NCI-H524 (cell line): ENCODE results near the gene CCDC33.
A peak's percentile ranks its signal among the peaks of the same experiment; 100 is the strongest.

ENCODE experiments used
- DNase-seq, 2 experiments: peaks; one replicate each; lab custom pipeline; 2025; lab: John Stamatoyannopoulos, UW

The CCDC33 gene

DNA sequence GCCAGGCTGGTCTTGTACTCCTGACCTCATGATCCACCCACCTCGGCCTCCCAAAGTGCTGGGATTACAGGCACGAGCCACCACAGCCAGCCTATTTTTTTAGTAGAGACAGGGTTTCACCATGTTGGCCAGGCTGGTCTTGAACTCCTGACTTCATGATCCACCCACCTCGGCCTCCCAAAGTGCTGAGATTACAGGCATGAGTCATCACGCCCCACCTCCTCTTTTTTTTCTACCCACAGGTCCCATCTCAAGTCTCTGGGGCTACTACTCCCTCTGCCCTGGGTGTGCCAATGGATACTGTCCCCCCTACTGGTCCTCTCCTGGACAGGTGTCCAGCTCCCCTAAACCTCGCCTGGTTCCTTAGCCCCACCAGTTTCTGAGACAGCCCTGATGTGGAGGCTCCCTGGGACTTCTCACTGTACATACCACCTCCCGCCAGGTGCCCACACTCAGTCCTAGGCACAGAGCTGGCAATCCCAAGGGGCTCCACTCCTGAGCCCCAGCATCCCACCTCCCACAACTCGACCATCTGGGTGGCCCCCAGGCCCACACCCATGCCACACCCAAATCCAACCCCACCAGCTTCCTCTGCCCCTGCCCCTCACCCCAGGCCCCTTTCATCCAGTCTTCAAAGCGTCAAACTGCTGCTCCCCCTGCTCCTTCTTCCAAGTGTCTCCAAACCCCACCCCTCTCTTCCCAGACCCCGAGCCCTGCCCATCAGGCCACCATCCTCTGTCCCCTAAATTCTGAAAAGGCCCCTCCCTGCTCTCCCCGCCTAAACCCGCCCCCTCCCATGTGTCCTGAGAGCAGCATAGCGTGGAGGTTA lies 144.4 kb downstream of the CCDC33 start:
- DNase-seq: no peak

GRCh38 chr15:74381190-74381453 lies 145.0 kb downstream of the CCDC33 start:
- no peak for DNase-seq

GRCh38 chr15:74381481-74381880 lies 145.4 kb downstream of the CCDC33 start:
- DNase-seq: no peak

GRCh38 chr15:74382004-74382816 lies 146.1 kb downstream of the CCDC33 start:
- DNase-seq: peak; percentile 36 to 83

DNA sequence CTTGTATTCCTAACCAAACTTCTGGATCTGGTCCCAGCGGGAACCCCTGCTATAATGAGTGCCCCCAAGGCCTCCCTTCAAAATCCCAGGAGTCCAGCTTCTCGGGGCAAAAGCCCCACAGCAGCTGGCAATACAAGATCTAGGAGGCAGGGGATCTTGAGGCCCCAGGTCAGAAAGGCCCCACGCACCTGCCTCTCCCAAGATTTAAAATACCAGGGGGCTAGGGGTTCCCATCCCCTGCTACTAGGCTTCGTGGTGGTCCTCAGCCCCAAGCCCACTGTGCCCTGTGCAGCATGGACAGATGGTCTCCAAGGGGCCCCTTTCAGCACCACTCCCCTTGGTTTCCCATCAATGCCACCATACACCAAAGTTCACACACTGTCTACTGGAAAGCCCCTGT lies 147.2 kb downstream of the CCDC33 start:
- no peak for DNase-seq

DNA sequence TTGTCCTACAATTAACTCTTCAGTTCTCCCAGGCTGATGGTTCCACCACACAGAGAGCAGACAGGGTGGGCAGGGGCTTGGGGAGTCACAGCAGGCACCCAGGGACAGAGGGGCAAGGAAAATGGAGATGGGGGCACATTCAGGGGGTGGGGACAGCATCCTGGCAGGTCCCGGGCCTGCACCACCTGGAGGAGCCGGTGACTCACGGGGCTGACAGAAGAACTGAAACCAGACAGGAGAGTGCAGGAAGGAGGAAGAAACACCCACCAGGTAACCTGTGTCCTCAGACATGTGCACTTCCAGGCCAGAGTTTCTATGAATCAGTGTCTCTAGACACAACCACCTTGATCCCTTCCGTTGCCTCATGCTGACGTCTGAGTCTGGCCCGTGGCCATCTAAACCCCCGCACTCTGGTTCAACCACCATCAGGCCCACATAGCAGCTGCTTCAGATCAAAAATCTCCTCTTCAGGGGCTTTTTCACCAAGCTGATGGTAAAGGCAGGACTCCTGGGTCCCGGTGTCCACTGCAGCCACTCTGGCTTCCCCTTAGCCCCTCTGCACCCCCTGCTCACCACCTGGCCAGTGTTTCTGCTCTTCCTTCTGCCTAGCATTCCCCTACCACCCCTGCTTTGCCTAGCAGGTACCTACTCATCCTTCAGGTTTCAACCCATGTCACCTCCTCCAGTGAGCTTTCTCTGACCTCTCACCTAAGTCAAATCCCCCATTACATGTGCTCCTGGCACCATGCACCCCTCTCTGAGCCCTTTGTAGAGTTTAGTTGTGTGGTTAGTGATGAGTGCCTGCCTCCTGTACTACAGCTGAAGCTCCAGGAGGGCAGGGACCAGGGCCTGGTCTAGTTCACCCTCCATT lies 147.8 kb downstream of the CCDC33 start:
- no peak for DNase-seq

- DNase-seq: no peak
Measured at GRCh38 chr15:74384566-74384880, 148.4 kb downstream of the CCDC33 start.

GRCh38 chr15:74384881-74385643 lies 148.9 kb downstream of the CCDC33 start:
- DNase-seq: no peak

DNA sequence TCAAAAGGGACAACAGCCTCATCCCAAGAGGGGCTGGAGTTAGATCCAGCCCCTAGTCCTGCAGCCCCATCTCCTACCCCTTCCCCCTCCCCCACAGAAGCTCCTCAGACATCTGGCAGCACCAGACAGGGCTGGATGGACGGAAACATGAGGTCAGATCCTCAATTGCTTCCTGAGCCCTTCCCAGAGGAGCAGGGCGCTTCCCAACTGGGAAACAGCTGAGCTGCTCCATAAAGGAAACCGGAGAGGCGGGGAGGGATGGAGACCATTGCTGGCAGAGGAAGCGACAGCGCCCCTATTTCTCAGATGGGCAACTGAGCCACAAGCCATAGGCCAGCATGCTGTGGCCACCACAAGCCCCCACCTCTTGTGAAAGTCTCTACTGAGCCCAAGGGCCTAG lies 149.6 kb downstream of the CCDC33 start:
- DNase-seq: peak in 1 of 2 experiments; percentile 38
